Right atrium auricular region (tissue), 2 donors: ENCODE measurements around the gene RIPOR2. TPM values are rescaled to one million over a fixed set of nuclear protein-coding genes. Genes with fewer than 3 reads are reported as not detected.

Source experiments
- DNase-seq: peaks from one replicate; pipeline ENCODE4 v3.0.0-alpha.2; 2019; ENCODE audit warnings: low spot score
- H3K27ac ChIP-seq, 2 donors: fragments of 200-600 bp; sonication (generic); 1 replicate in 1 of 2; 2 replicates in 1 of 2; pipeline ENCODE4 v1.5.1; 2016 to 2019
- H3K27me3 ChIP-seq, 2 donors: fragments of 200-600 bp; sonication (generic); one replicate each; pipeline versions ENCODE4 v1.5.1 to v1.6.0; 2017 to 2019
- H3K36me3 ChIP-seq: fragments of 200-600 bp; sonication (generic); one replicate; pipeline ENCODE4 v1.5.1; 2016
- H3K4me1 ChIP-seq, 2 donors: fragments of 200-600 bp; sonication (generic); one replicate each; pipeline versions ENCODE4 v1.5.1 to v1.6.0; 2017 to 2019
- H3K4me3 ChIP-seq, 2 donors: fragments of 200-600 bp; sonication (generic); 1 replicate in 1 of 2; 2 replicates in 1 of 2; pipeline ENCODE4 v1.5.1; 2017 to 2019; ENCODE audit warnings: mild to moderate bottlenecking in 1 of 2, moderate library complexity in 1 of 2
- H3K9me3 ChIP-seq, 2 donors: fragments of 200-600 bp; sonication (generic); one replicate each; pipeline ENCODE4 v1.5.1; 2019
- CTCF ChIP-seq, 2 donors: fragments of 200-600 bp; sonication (generic); IDR thresholded peaks; one replicate each; pipeline ENCODE4 v1.5.1; 2019; ENCODE audit warnings: antibody characterized with exemption in 2 of 2
- total RNA-seq, 2 donors: library from RNA; depleted of rRNA; stranded (reverse); fragments of >200 nt; gene quantifications; one replicate each; pipeline ENCODE4 v1.1.0, GENCODE V29; 2016

RIPOR2 gene
- total RNA-seq, 2 donors from 2014 or later = 2.4 to 7.3 TPM

GRCh38 chr6:24798740-24799540 is 136.8 kb downstream of the RIPOR2 start, which contains the start of gene ARMH2:
ARMH2 (minus strand) TSS chr6:24798917; CDS start chr6:24798857, 60 bp downstream.
- no peak for DNase-seq
- Histone ChIP-seq H3K27ac (no peak within 1 kb of the TSS), H3K9me3 (no peaks in the 10 kb centered on the region), H3K27me3 (no peaks in the 10 kb centered on the region), H3K36me3 (no peaks in the 10 kb centered on the region), H3K4me1 (no peaks in the 10 kb centered on the region), H3K4me3 (no peak within 1 kb of the TSS)
- no peak for TF ChIP-seq CTCF (IDR thresholded peaks at IDR 0.05)

GRCh38 chr6:24797596-24798216 is 138.1 kb downstream of the RIPOR2 start:
- Histone ChIP-seq H3K27me3 (no peaks in the 10 kb centered on the region), H3K9me3 (no peaks in the 10 kb centered on the region), H3K4me3 (no peak overlapping the region), H3K27ac (no peak overlapping the region), H3K36me3 (no peaks in the 10 kb centered on the region), H3K4me1 (no peaks in the 10 kb centered on the region)
- TF ChIP-seq CTCF (IDR thresholded peaks at IDR 0.05) = no peak
- DNase-seq = no peak

DNA sequence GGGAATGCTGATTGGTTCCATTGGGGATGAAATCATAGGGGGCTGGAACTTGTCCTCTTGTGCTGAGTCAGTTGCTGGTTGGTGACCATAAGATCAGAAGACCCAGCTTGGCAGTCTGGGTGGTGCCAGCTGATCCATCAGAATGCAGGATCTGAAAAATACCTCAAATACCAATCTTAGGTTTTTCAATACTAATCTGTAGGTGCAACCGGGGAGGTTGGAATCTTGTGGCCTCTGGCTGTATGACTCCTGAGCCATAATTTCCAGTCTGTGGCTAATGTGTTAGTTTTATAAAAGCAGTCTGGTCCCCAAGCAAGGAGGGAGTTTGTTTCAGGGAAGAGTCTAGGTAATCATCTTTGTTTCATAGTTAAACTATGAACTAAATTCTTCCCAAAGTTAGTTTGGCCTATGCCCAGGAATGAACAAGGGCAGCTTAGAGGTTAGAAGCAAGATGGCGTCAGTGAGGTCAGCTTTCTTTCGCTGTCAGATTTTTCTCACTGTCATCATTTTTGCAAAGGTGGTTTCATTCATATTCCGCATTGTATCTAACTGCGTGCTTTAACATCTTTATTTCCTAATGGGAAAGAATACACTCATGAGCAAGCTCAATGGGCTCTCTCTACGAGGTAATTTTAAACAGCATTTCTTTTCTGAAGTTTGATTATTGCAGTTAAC is 139.0 kb downstream of the RIPOR2 start:
- no peak overlapping the region for H3K4me3 ChIP-seq
- no peaks in the 10 kb centered on the region for H3K9me3 ChIP-seq
- no peak overlapping the region for H3K27ac ChIP-seq
- no peaks in the 10 kb centered on the region for H3K4me1 ChIP-seq
- no peak for TF ChIP-seq CTCF (IDR thresholded peaks at IDR 0.05)
- no peaks in the 10 kb centered on the region for H3K36me3 ChIP-seq
- no peak for DNase-seq
- no peaks in the 10 kb centered on the region for H3K27me3 ChIP-seq

GRCh38 chr6:24795106-24795505 is 140.7 kb downstream of the RIPOR2 start:
- no peak for DNase-seq
- no peaks in the 10 kb centered on the region for H3K9me3 ChIP-seq
- no peaks in the 10 kb centered on the region for H3K4me1 ChIP-seq
- H3K36me3 ChIP-seq = no peaks in the 10 kb centered on the region
- TF ChIP-seq CTCF (IDR thresholded peaks at IDR 0.05) = no peak
- H3K27ac ChIP-seq = no peak overlapping the region
- no peaks in the 10 kb centered on the region for H3K27me3 ChIP-seq
- H3K4me3 ChIP-seq = no peak overlapping the region

DNA sequence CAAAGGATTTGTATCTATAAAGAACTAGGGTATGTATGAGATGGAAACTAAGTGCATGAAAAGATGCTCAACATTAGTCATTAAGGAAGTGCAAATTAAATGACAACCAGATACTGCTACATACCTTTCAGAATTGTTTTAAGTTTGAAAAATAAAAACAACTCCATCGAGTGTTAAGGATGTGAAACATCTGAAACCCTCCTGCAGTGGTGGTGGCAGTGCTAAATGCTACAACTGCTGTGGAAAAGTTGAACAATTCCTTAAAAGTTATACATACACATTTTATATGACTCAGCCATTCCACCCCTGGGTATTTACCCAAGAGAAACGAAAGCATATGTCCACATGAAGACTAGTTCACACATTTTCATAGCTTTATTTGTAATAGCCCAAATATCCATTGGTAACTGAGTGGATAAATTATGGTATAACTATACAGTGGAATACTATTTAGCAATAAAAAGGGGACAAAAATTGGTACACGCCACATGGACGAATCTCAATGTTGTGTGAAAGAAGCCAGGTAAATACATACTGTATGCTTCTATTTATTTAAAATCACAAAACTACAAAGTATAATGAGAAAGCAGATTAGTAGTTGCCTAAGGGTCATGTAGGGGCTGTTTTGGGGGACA is 147.6 kb downstream of the RIPOR2 start:
- Histone ChIP-seq H3K27me3 (no peaks in the 10 kb centered on the region), H3K4me1 (no peaks in the 10 kb centered on the region), H3K4me3 (no peak overlapping the region), H3K9me3 (no peaks in the 10 kb centered on the region), H3K27ac (no peak overlapping the region), H3K36me3 (peaks cover 17% of the 10 kb centered on the region)
- no peak for DNase-seq
- no peak for TF ChIP-seq CTCF (IDR thresholded peaks at IDR 0.05)
